ENCODE results near the gene MED16. TPM values are rescaled to one million over a fixed set of nuclear protein-coding genes. Genes with fewer than 3 reads are reported as not detected.
"Not testable (repeated sequence)": the region's sequence is repeated elsewhere in the genome, so short reads cannot be mapped to it uniquely, and the experiment has no call there.

Gene MED16
- total RNA-seq, 2 donors from 2014 or later, result 25.4 to 27.4 TPM

- no peak for DNase-seq
- ATAC-seq, result peak; percentile 8 to 17
- intact Hi-C loops (cut with DNase I), result no loop called here
These were observed 68.1 kb downstream of the MED16 start for GRCh38 chr19:824885-825284.

- no peak for ATAC-seq
- no peak for DNase-seq
- intact Hi-C loops (cut with DNase I), result no loop called here
These were observed 69.3 kb downstream of the MED16 start for GRCh38 chr19:823565-824121.

- intact Hi-C loops (cut with DNase I), result no loop called here
- ATAC-seq (peak in 1 of 2 donors; percentile 15), DNase-seq (no peak)
These were observed 71.0 kb downstream of the MED16 start, which contains the start of gene PLPPR3 for GRCh38 chr19:821825-822503. PLPPR3 (minus strand) TSS chr19:821955; CDS start chr19:821559, 396 bp downstream.

- ATAC-seq (peak in 1 of 2 donors; percentile 10), DNase-seq (peak; percentile 22)
- intact Hi-C loops (cut with DNase I), result no loop called here
These were observed 71.7 kb downstream of the MED16 start for GRCh38 chr19:821231-821824.

GRCh38 chr19:820212-820611 is 72.8 kb downstream of the MED16 start:
- DNase-seq; intact Hi-C loops (cut with DNase I); ATAC-seq: not testable (repeated sequence)

Other genes with a start within 250 kb of the MED16 start
- gene RNF126, start 230.0 kb downstream of the MED16 start, total RNA-seq, result 10 to 100 TPM; 19.2 to 35.9 TPM
- gene FSTL3, start 216.8 kb downstream of the MED16 start, total RNA-seq, result 100 to 1,000 TPM in 1 of 2 donors, 10 to 100 TPM in 1; 33.5 to 118 TPM
- not detected for gene PRSS57, start 197.7 kb downstream of the MED16 start, total RNA-seq
- gene PALM, start 184.3 kb downstream of the MED16 start, total RNA-seq, result 10 to 100 TPM; 48.9 to 49.7 TPM
- under 1 TPM in 1 of 2 donors, not detected in 1; 0.18 TPM for gene MISP, start 142.1 kb downstream of the MED16 start, total RNA-seq
- 100 to 1,000 TPM in 1 of 2 donors, 10 to 100 TPM in 1; 90.1 to 131 TPM for gene PTBP1, start 95.7 kb downstream of the MED16 start, total RNA-seq
- gene PLPPR3, start 71.2 kb downstream of the MED16 start, total RNA-seq, result under 1 TPM; 0.21 to 0.27 TPM
- gene AZU1, start 65.3 kb downstream of the MED16 start, total RNA-seq, result under 1 TPM in 1 of 2 donors, not detected in 1; 0.18 TPM
- not detected for gene PRTN3, start 52.2 kb downstream of the MED16 start, total RNA-seq
- 1 to 10 TPM; 1.5 to 2.4 TPM for gene ELANE, start 40.9 kb downstream of the MED16 start, total RNA-seq
- 100 to 1,000 TPM; 277 to 861 TPM for gene CFD, start 33.5 kb downstream of the MED16 start, total RNA-seq
- gene RNU6-9, start 297 bp upstream of the MED16 start, total RNA-seq, result not detected
- 10 to 100 TPM; 18.3 to 31.6 TPM for gene R3HDM4, start 20.0 kb upstream of the MED16 start, total RNA-seq
- gene KISS1R, start 24.1 kb upstream of the MED16 start, total RNA-seq, result not detected
- 1 to 10 TPM; 5.3 to 5.8 TPM for gene ARID3A, start 32.8 kb upstream of the MED16 start, total RNA-seq
- 10 to 100 TPM; 16.2 to 17.2 TPM for gene WDR18, start 91.2 kb upstream of the MED16 start, total RNA-seq
- under 1 TPM in 1 of 2 donors, not detected in 1; 0.06 TPM for gene GRIN3B, start 107.2 kb upstream of the MED16 start, total RNA-seq
- 100 to 1,000 TPM; 110 to 144 TPM for gene TMEM259, start 127.9 kb upstream of the MED16 start, total RNA-seq
- not detected for gene RNU6-2, start 128.3 kb upstream of the MED16 start, total RNA-seq
- gene CNN2, start 133.4 kb upstream of the MED16 start, total RNA-seq, result 10 to 100 TPM; 74.4 to 83.8 TPM
- gene ABCA7, start 146.9 kb upstream of the MED16 start, total RNA-seq, result 10 to 100 TPM in 1 of 2 donors, 1 to 10 TPM in 1; 7.7 to 10.0 TPM
- gene ARHGAP45, start 174.0 kb upstream of the MED16 start, total RNA-seq, result 10 to 100 TPM; 10.6 to 12.6 TPM
- 100 to 1,000 TPM; 142 to 143 TPM for gene POLR2E, start 202.2 kb upstream of the MED16 start, total RNA-seq
- 100 to 1,000 TPM; 378 to 432 TPM for gene GPX4, start 210.8 kb upstream of the MED16 start, total RNA-seq